Stomach (tissue), 4 donors: ENCODE data around the gene MAPKAPK5.

Source experiments
- POLR2AphosphoS5 ChIP-seq, 3 donors: sonication (generic); formaldehyde crosslinking; IDR thresholded peaks; one replicate each; pipeline ENCODE4 v1.6.1; 2016; ENCODE audit warnings: antibody characterized with exemption in 3 of 3
- TF ChIP-seq, protein P1 (sequence below), 7 experiments: fragments of 450-650 bp in 4 of 7; fragments of 200-600 bp in 3 of 7; sonication (generic) in 3 of 7; IDR thresholded peaks; one replicate each; pipeline ENCODE4 v1.5.1; 2016 to 2019; ENCODE audit warnings: antibody characterized with exemption in 7 of 7, control low read depth in 2 of 7, mild to moderate bottlenecking in 1 of 7

DNA sequence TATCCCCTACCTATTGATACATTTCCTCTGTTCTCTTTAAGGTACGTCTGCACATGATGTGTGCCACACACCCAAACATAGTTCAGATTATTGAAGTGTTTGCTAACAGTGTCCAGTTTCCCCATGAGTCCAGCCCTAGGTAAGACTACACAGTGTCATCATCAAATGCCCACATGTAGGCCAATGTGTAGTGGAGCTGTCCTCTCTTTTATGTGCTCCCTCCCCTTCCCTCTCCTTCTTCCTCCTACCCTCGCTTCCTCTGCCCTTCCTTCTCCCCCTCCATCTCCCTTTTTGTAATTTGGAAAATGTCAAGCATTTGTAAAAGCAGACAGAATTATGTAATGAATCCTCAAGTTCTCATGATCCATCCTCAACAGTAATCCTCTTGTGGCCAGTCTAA lies 25.5 kb downstream of the MAPKAPK5 start:
- TF ChIP-seq, protein P1, sequence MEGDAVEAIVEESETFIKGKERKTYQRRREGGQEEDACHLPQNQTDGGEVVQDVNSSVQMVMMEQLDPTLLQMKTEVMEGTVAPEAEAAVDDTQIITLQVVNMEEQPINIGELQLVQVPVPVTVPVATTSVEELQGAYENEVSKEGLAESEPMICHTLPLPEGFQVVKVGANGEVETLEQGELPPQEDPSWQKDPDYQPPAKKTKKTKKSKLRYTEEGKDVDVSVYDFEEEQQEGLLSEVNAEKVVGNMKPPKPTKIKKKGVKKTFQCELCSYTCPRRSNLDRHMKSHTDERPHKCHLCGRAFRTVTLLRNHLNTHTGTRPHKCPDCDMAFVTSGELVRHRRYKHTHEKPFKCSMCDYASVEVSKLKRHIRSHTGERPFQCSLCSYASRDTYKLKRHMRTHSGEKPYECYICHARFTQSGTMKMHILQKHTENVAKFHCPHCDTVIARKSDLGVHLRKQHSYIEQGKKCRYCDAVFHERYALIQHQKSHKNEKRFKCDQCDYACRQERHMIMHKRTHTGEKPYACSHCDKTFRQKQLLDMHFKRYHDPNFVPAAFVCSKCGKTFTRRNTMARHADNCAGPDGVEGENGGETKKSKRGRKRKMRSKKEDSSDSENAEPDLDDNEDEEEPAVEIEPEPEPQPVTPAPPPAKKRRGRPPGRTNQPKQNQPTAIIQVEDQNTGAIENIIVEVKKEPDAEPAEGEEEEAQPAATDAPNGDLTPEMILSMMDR (IDR thresholded peaks at IDR 0.05): no peak
- TF ChIP-seq POLR2AphosphoS5 (IDR thresholded peaks at IDR 0.05): no peak
